Thyroid gland (tissue), 4 donors: Measurements from ENCODE around the gene ABCC2.

ENCODE experiments used
- POLR2A ChIP-seq, 2 donors: fragments of 450-650 bp; IDR thresholded peaks; one replicate each; pipeline ENCODE4 v1.6.1; 2017; ENCODE audit warnings: antibody characterized with exemption in 2 of 2, mild to moderate bottlenecking in 2 of 2, moderate library complexity in 1 of 2
- TF ChIP-seq, protein P1 (sequence below), 6 experiments: fragments of 200-600 bp in 3 of 6; fragments of 450-650 bp in 3 of 6; sonication (generic) in 3 of 6; IDR thresholded peaks; one replicate each; pipeline ENCODE4 v1.5.1; 2016 to 2019; ENCODE audit warnings: antibody characterized with exemption in 6 of 6, mild to moderate bottlenecking in 2 of 6, inconsistent platforms in 1 of 6, moderate library complexity in 1 of 6

DNA sequence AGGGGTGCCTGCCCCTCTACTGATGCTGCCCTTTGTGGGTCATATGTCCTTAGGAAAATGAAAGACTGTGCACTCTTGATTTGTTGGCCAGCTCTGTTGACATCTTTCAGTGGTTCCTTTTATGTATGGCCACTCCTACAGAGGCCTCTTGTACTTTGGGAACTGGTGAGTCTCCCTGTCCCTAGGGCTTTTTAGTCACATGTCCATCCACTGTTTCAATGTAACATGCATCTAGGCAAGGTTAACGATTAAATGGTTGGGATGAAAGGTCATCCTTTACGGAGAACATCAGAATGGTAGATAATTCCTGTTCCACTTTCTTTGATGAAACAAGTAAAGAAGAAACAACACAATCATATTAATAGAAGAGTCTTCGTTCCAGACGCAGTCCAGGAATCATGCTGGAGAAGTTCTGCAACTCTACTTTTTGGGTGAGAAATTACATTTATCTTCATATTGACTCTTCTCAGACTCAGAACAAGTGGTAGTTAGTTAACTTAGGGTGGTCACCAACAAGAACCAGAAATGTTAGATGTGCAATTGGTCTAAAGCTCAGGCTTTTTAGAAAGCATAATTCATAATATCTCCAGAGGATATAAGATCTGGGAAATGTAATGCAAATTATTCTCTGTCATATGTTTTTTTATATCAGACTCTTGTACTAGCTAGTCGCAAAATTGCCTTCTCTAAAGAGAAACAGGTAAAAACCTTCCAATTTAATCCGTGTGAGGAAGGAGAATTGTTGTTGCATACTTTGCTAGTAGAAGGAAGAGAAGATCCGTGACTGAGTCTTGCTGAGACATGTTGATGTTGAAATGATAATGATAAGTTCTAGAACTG is at the start of gene ABCC2:
- TF ChIP-seq, protein P1, sequence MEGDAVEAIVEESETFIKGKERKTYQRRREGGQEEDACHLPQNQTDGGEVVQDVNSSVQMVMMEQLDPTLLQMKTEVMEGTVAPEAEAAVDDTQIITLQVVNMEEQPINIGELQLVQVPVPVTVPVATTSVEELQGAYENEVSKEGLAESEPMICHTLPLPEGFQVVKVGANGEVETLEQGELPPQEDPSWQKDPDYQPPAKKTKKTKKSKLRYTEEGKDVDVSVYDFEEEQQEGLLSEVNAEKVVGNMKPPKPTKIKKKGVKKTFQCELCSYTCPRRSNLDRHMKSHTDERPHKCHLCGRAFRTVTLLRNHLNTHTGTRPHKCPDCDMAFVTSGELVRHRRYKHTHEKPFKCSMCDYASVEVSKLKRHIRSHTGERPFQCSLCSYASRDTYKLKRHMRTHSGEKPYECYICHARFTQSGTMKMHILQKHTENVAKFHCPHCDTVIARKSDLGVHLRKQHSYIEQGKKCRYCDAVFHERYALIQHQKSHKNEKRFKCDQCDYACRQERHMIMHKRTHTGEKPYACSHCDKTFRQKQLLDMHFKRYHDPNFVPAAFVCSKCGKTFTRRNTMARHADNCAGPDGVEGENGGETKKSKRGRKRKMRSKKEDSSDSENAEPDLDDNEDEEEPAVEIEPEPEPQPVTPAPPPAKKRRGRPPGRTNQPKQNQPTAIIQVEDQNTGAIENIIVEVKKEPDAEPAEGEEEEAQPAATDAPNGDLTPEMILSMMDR (IDR thresholded peaks at IDR 0.05): no peak
- TF ChIP-seq POLR2A (IDR thresholded peaks at IDR 0.05): no peak
